ENCODE measurements around the gene OAT.

- TF ChIP-seq CTCF (IDR thresholded peaks at IDR 0.05) (no peak), POLR2A (IDR thresholded peaks at IDR 0.05) (no peak)
Observed at GRCh38 chr10:124379609-124380193, 39.0 kb downstream of the OAT start.
